ENCODE measurements around the gene TFAP2A. TPM values are rescaled to one million over a fixed set of nuclear protein-coding genes. Genes with fewer than 3 reads are reported as not detected.

The TFAP2A gene
- total RNA-seq, 4 donors from 2014 or later: 0.21 TPM; not detected in 2

DNA sequence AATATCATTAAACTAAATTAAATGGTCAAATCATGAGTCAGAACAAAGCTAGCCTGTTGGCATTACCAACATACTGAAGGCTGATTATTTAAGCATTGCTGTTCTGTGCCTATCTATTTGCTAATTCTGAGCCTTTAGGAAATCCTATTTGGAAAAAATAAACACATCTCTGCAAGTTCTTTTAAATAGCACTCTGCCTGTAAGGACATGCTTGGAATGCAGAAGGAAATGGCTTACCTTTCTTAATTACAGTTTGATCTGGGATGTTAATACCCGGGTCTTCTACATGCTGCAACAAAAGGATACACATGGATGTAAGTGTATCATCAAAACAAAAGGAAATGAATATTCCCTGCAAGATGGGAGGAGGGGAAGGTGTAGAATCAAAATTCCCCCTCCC, 8.3 kb downstream of the TFAP2A start:
- Histone ChIP-seq H3K27me3 (peaks cover 11 to 48% of the 10 kb centered on the region in 2 donors), H3K4me3 (no peak overlapping the region), H3K36me3 (no peaks in the 10 kb centered on the region), H3K4me1 (peaks cover 4 to 14% of the 10 kb centered on the region in 2 donors), H3K27ac (no peak overlapping the region), H3K9me3 (no peaks in the 10 kb centered on the region)
- DNase-seq: no peak
- intact Hi-C loops (cut with DNase I; ENCODE audit: low total_unique reads): no loop called here
- TF ChIP-seq, protein P1, sequence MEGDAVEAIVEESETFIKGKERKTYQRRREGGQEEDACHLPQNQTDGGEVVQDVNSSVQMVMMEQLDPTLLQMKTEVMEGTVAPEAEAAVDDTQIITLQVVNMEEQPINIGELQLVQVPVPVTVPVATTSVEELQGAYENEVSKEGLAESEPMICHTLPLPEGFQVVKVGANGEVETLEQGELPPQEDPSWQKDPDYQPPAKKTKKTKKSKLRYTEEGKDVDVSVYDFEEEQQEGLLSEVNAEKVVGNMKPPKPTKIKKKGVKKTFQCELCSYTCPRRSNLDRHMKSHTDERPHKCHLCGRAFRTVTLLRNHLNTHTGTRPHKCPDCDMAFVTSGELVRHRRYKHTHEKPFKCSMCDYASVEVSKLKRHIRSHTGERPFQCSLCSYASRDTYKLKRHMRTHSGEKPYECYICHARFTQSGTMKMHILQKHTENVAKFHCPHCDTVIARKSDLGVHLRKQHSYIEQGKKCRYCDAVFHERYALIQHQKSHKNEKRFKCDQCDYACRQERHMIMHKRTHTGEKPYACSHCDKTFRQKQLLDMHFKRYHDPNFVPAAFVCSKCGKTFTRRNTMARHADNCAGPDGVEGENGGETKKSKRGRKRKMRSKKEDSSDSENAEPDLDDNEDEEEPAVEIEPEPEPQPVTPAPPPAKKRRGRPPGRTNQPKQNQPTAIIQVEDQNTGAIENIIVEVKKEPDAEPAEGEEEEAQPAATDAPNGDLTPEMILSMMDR (IDR thresholded peaks at IDR 0.05): no peak
- TF ChIP-seq POLR2A (IDR thresholded peaks at IDR 0.05): no peak

DNA sequence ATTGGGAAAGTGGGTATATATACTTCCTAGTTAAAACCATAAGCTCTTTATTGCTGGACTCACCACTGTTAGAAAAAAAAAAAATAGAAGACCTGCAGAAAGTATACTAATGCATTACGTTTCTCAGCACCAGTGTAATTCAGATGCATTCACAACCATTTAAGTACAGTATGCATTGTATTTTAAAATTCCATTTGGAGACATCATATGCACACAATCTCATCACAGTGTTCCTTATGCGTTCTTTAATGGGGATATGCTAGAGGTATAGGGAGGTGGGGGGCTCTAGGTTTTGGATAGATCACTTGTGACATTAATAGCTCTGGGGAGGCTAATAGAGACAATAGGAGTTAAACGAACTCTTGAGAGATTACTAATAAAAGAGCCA, 9.4 kb downstream of the TFAP2A start:
- Histone ChIP-seq H3K27me3 (peaks cover 11 to 45% of the 10 kb centered on the region in 2 donors), H3K36me3 (no peaks in the 10 kb centered on the region), H3K4me1 (peaks cover 4 to 5% of the 10 kb centered on the region in 2 donors), H3K4me3 (no peak overlapping the region), H3K9me3 (no peaks in the 10 kb centered on the region), H3K27ac (no peak overlapping the region)
- intact Hi-C loops (cut with DNase I; ENCODE audit: low total_unique reads): no loop called here
- TF ChIP-seq POLR2A (IDR thresholded peaks at IDR 0.05): no peak
- TF ChIP-seq, protein P1 (IDR thresholded peaks at IDR 0.05): no peak
- no peak for DNase-seq

DNA sequence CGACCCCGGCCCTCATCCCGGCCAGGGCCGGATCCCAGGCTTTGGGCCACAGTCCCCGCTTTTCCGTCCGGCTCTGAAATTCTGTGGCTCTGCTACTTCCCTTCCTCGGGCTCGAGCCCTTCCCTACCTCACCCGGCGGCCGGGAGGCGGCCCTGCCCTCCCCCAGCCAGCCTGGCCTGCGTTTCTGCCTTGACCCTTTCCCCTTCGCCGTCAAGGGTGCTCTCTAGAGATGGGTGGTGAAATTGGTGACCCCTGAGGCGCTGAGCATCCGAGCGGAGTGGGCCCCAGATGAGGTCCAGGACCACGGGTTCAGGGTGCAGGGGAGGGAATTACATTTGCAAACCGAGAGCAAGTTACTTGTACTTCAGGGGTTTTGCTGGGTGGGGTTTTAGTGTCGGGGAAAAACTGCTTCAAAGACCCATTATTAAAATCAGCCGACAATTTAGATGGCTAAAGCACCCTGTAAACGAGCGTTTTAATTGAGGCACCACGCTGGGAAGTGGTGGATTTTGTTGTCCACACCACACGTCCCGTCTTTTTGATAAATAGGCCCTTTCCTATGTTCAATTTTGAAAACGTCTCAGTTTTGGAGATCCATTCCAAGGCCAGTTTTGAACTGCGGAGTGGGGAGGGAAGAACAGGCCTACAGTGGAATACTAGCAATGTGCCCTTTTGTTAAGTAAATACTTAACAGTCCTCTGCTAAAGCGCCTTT, 9.9 kb downstream of the TFAP2A start:
- H3K9me3 ChIP-seq: no peaks in the 10 kb centered on the region
- DNase-seq: no peak
- no peak for TF ChIP-seq POLR2A (IDR thresholded peaks at IDR 0.05)
- TF ChIP-seq, protein P1 (IDR thresholded peaks at IDR 0.05): no peak
- intact Hi-C loops (cut with DNase I; ENCODE audit: low total_unique reads): no loop called here
- H3K27me3 ChIP-seq: peaks cover 8 to 45% of the 10 kb centered on the region in 2 donors
- peak overlapping the region; percentile 30 to 52 for H3K4me3 ChIP-seq
- H3K4me1 ChIP-seq: peaks cover 4 to 5% of the 10 kb centered on the region in 2 donors
- no peaks in the 10 kb centered on the region for H3K36me3 ChIP-seq
- peak overlapping the region in 1 of 2 donors; percentile 9 for H3K27ac ChIP-seq

DNA sequence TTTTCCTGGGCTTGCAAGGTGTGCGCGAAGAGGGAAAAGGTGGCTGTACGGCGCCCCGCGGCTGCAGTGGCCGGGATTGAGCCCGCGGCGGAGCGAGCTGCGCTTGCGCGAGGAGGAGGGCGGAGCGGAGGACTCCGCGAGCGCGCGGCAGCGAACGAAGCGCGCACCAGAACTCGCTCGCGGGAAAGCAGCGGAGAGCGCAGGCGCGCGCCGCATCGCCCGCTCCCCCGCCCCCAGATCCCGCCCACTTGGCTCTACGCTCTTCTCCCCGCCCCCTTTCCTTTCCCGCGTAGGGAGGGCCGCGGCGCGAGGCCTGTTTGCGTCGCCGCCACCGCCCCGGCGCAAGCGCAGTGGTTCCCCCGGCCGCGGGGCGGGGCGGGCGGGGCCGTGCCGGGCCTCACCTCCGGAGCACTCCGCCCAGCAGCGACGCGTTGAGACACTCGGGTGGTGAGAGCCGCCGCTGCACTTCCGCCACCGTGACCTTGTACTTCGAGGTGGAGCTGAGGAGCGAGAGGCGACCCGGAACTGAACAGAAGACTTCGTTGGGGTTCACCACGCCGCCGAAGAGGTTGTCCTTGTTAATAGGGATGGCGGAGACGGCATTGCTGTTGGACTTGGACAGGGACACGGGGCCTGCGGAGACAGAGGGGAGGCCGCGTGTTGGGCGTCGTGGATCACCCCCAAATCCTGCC, 10.6 kb downstream of the TFAP2A start:
- Histone ChIP-seq H3K4me3 (peak overlapping the region; percentile 30 to 52), H3K27me3 (peaks cover 2 to 40% of the 10 kb centered on the region in 2 donors), H3K9me3 (no peaks in the 10 kb centered on the region), H3K27ac (peak overlapping the region in 1 of 2 donors; percentile 9), H3K36me3 (no peaks in the 10 kb centered on the region), H3K4me1 (peaks cover 4 to 5% of the 10 kb centered on the region in 2 donors)
- TF ChIP-seq, protein P1 (IDR thresholded peaks at IDR 0.05): peak in 3 of 4 experiments; percentile 11 to 37 (median 26)
- TF ChIP-seq POLR2A (IDR thresholded peaks at IDR 0.05): no peak
- intact Hi-C loops (cut with DNase I; ENCODE audit: low total_unique reads): no loop called here
- DNase-seq: peak; percentile 76 to 86

All from uterus (tissue), 4 donors.